Ovary (tissue), 3 donors: ENCODE measurements around the gene TMEM115.

Source experiments
- CTCF ChIP-seq, 3 donors: fragments of 450-650 bp in 2 of 3; fragments of 200-600 bp in 1 of 3; IDR thresholded peaks; one replicate each; pipeline versions ENCODE4 v1.5.1 to v1.8.0; 2016 to 2022; ENCODE audit warnings: antibody characterized with exemption in 3 of 3, mild to moderate bottlenecking in 1 of 3
- POLR2A ChIP-seq: fragments of 450-650 bp; IDR thresholded peaks from one replicate; pipeline ENCODE4 v1.6.1; 2017; ENCODE audit warnings: antibody characterized with exemption, mild to moderate bottlenecking, moderate library complexity
- donor health status: DM: no; HTN: no; CAD: no.

DNA sequence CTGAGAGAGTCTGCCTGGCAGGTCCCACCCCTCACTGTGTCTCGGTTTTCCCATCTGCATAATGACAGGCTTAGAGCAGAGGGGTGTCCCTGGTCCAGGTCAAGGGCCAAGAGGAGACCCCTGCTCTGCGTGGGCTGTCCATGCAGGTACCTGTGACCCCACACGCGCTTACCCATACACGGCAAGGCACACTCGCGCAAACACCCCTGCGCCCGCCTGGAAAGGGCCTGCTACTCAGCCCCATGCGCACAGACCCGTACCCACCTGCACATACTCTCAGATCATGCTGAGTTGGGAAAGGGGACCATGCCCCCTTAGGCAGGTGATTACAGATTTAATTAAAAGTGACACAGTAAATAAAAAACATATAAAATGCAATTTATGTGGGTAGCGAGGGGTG lies 23.4 kb upstream of the TMEM115 start:
- TF ChIP-seq CTCF (IDR thresholded peaks at IDR 0.05), result no peak
- no peak for TF ChIP-seq POLR2A
